ENCODE results near the gene TMEM87B.

The TMEM87B gene

DNA sequence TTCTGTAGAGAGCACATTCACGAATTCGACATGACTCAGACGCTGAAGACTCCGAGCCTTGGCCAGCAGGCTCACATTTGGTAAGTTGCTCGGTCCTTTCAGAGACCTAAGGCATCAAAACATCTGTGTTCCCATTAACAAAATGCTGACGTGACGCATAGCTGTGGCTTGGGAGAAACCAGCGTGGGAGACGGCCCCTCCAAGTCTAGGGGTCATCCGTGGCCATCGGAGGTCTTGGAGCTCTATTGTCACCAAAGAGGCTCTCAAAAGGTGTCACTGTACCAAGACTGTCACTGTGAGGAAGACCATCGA lies 98.1 kb downstream of the TMEM87B start:
- DNase-seq: no peak

DNA sequence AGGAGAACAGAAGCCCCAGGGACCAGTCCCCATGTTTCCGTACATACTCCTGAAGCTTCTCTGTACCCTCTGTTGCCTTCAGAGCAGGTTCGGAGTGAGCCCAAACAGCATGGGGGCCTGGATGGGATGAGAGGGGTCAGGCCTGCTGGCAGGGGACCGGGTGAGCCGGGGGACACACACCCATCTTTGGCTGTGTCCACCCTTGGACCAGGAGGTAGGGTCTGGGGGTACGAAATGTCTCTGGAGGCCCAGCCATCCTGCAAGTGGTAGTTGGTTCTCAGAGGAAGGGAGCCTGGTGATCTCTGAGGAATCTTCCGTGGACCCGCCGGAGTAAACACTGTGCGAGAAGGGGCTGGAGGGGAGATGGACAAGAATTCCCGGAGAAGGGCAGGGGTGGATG lies 98.4 kb downstream of the TMEM87B start:
- DNase-seq: no peak

DNA sequence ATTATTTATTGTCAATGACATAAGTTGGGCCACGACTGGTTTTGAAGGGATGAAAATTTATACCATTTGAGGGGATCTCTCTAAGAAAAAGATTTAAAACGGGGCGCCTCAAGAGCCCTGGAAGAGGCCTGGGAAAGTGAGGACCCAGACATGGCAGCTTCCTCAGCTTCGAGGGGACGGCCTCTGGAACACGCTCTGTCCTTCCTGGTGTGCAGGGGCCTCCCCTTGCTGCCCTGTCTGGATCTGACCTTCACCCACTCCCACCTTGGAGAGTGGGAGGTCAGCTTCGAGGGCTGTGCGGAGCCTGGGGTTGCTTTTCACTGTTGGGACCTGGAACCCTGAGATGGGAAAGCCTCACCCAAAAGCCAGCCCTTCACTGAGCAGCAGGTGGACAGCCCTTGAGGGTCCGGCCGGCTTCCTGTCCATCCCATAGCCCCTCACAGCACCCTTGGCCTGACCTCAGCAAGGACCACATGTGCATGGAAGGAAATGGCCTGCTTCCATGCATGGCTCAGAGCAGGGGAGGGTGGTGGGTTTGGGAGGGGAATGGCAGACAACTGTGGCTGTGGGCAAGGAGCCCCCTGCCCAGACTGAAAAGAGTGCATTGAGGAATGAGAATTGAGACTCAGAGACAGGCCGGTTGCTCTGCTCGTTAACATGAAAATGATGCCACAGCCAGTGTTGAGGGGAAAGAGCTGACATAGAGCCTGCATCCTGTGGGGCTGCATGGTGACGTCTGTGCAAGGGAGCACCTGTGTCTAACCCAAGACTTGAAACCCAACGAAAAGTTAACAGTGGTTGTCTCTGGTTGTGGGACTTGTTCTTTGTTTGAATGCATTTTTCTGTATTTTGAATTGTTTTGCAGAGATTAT lies 99.4 kb downstream of the TMEM87B start:
- peak; percentile 54 for DNase-seq

DNA sequence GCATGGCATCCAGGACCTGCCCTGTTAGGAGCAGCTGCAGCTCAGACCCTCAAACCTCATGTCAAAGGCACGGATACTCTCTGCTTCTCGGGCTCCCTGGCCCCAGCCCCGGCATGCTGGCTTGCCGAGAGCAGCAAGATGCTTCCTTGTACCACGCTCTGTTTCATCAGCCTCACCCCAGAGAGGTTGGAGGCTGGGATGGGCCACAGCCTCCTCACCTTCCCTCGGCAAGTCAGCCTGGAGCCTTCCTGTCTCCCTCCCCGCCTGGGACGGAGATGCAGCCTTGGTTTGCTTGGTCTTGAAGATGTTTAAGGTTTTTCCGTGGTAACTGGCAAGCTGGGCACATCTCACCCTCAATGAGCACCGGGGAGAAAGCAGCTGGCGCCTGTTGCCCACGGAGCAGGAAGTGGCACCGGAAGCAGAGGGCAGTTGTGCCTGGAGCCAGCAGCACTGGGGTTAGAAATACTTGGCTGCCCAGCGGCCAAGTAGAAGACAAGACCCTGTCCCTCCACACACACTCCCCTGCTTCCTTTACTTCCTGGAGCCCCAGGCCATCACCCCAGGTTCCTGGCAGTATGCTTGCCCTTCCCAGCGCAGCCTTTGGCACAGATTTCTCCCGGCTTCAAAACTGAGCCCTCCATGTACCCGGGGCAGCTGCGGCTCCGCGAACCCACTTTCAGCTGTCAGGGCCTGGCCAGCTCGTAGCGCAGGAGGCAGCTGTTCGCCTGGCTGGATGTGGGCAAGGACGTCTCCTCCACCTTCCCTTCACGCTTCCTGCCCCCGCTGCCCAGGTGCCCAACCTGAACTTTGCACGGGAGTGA lies 100.5 kb downstream of the TMEM87B start:
- DNase-seq: peak; percentile 46

DNA sequence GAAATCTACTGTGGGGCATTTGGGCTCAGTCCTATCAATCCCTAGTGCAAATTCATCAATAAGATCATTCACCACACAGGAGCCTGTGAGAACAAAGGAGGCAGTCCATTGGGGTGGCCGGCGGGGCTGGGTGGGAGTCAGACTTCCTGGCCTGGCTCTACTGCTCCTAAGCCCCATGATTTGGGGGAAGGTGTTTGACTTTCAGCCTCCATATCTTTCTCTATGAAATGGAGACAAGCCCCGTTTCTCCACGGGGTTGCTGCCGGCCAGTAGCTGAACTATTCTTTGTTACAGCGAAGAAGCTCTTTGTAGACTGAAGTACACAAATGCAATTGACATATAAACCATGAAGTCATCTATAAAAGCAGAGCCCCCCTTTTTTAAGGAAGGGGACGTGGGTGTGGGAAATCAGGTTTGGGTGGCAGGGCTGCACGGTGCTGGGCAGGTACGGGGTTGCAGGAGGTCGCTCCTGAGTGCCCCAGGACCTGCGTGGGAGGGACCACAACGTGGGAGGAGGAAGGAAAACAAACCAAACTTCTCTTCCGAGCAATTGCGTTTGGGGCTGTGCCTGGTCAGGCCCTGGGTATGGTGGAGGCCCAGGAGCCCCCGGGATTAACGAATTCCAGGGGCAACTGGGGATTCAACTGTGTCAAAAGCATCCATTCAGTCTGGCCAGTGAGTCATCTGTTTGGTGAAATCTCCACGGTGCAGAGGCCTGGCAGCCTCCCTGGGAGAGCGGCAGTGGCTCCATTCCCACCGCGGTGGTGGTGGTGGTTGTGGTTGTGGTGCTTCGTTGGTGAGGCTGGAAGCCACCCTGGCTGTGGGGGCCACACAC lies 101.3 kb downstream of the TMEM87B start:
- DNase-seq: peak; percentile 60

DNA sequence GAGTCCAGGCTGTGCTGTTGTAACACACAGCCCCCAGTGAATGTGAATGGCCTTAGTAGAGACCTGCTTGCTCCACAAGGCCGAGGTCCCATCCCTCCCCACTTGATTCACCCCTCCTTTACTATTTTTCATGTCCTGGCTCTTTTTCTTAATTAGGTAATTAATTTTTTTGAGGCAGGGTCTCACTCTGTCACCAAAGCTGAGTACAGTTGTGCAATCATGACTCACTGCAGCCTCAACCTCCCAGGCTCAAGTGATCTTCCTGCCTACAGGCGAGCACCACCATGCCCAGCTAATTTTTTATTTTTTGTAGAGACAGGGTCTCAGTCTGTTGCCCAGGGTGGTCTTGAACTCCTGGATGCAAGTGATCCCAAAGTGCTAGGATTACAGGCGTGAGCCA lies 102.4 kb downstream of the TMEM87B start:
- DNase-seq: no peak

DNA sequence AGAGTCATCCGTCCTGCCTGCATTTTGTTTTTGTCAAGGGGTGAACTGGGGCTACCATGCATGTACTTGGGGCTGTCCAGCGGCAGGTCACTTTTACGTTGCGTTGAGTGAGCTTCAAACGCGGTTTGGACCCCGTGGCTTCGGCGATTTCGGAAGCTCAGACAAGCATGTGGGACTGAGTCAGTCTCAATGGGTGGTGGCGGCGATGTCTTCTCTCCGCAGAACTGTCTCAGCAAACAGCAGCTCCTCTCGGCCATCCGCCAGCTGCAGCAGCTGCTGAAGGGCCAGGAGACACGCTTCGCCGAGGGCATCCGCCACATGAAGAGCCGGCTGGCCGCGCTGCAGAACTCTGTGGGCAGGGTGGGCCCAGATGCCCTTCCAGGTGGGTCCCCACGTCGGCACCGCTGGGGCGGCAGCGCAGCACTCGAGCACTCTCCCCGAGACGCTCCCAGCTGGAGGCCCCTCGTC lies 104.4 kb downstream of the TMEM87B start:
- no peak for DNase-seq

DNA sequence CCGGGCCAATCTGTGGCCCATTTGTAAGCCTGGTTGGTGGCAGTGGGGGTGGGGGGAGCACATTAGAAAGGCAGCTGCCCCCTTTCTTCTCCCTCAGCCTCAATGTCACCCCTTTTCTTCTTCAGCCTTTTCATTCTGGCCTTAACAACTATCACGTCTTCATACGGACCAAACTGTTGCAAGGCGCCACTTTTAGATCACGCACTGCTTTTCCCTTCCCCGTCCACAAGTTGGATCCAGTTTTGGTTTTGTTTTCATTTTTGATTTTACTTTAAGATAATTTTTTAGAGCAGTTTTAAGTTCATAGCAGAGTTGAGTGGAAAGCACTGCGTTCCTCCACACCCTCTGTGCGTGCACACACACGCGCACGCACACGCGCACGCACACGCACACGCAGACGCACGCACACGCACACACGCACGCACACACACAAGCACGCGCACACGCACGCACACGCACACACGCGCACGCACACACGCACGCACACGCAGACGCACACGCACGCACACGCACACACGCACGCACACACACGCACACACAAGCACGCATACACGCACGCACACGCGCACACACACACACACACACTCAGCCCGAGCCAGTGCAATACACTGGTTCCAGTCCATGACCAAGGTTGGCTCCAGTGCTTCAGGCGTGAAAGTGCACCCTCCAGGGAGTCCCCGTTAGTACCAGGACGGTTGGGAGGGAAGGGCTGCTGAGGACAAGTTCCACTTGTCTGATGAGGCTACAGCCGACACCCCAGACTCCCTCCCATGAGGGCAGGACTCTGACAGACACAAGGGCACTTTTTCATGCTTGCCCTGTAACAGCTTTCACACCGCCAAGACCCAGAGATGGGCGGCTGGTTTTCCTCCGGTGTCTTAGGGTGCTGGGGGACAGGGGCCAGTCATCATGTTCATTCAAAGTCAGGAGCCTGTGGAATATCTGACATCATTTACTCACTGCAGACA lies 105.5 kb downstream of the TMEM87B start:
- DNase-seq: no peak

DNA sequence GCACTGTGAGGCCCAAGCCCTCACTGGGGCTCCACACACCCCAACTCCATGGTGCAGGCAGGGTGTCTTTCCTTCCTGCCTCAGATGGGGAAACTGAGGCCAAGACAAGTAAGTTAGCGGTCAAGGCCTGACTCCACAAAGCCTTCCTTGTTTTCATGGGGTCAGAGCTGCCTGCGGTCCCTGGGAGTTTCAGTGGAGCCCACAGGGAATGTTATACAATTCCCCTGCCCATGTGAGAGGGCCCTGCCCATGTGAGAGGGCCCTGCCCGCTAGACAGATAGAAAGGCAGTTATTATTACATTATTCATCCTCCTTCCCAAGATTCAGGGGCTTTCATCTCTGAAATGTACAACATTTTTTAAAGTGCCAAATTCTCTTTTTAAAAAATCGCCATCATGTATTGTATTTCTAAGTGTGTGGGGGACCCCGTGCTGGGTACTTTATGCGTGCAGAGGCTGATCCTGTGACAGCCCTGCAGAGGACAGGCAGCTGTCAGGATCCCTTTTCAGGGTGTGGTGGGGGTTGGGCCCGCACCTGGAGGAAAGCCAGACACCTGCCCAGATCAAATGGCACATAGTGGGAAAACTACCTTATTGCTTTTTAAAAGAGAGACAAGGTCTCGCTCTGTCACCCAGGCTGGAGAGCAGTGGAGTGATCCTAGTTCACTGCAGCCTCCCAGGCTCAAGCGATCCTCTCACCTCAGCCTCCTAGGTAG lies 106.5 kb downstream of the TMEM87B start:
- no peak for DNase-seq

DNA sequence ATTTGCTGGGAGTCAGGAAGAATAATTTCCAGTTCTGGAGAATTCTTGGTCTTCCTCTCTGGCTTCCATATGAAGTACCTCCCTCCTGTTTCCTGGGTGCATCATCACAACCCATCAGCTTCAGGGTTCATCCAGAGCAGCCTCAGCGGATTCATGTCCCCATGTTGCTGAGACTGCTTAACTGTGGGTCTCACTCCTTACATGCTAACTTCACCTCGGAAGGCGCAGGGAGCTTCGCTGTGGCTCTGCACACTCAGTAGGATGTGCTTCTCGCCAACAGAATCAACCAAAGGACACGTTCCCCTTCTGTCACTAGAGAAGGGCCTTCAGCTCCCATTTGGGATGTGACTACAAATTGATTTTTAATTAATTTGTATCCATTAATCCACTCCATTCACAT lies 107.3 kb downstream of the TMEM87B start:
- no peak for DNase-seq

DNA sequence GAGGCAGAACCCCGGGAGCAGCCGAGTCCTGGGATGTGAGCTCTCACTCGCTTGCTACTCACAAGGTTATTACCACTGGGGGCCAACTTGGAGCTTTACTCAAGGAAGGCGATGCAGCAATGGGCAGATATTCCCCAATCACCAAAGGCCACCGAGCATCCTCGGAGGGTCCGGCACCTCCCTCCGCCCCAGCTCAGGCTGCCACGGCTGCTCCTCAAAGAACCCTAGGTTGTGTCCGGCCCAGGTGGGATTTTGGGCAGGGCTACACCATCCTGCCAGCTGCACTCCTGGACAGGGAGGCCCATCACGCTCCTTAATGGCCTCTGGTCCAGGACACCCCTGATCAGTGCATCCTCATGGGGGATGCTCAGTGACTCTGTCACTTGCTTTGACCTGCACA lies 107.9 kb downstream of the TMEM87B start:
- DNase-seq: no peak

DNA sequence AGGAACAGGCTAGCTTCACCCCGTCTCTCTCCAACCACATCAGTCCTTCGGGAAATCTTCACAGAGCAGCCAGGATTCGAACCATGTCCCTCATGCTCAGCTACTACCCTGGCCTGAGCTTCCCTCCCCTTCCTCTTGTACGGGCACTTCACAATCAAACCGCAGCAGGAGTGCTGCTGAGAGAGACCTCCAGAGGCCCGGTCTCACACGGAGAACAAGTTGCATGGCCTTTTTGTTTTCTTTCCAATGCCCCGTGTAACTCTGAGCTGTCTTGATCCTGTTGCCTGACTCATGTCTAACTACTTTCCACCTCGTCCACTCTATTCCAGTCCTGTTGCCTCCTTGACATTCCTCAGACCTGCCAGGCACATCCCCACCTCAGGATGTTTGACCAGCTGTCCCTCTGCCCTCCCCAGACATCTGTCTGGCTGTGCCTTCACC lies 108.5 kb downstream of the TMEM87B start:
- DNase-seq: no peak

DNA sequence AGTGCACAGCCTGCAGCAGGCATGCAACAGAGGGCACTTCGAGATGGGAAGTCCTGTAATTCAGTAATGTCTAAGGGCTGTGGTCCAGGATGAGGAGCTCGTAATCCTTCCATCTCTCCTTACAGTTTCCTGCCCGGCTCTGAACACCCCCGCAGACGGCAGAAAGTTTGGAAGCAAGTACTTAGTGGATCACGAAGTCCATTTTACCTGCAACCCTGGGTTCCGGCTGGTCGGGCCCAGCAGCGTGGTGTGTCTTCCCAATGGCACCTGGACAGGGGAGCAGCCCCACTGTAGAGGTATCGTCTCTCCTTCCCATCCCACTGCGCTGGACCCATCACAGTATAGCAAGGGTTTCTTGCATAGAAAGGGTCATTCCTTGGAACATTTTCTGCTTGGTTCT lies 109.8 kb downstream of the TMEM87B start:
- DNase-seq: no peak

DNA sequence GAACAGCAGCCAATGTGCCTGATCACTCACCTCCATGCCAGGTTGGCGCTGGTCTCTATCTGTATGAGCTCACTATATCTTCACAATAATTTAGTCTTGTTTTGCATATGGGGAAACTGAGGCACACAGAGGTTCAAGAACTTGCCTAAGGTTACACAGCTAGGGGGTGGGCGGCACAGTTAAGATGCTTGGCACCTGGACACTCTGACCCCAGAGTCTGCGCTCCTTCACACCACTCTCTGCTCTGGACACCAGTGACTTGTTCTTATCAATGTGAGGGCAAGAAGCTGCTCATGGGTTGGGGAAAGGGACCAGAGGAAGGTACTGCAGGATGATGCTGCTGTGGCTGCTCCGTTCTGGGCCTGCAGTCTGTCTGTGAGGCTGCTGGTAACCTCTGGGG lies 110.2 kb downstream of the TMEM87B start:
- DNase-seq: no peak

DNA sequence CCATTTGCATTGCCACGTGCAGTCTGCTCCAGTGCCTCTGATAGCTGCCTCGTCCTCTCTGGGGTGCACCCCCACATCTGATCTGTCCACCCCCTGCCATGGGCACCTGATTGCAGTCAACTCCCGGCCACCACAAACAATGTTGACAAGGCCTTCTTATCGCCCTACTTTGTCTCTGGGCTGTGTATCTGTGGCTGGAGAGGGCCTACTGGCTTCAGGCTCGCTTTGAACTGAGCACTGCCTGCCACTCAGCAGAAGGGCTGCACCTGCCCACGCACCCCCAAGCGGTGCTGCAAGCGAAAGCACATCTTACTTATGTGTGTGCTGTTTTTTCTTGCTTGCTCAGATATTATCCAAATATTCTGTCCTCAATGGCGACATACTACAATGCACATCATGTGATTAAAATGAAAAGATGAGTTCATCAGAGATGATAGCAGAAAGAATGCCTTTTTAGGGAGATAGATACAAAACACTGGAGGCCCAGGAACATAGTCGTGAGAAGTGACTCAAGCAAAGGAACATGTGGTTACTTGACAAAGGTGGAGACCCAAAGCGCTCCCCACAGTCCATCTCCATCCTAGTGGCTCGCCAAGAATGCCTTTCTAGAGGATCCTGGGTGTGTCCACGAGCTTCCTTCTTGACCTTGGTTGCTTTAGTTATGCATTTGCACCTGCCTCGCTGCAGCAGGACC lies 111.9 kb downstream of the TMEM87B start:
- DNase-seq: peak; percentile 35

DNA sequence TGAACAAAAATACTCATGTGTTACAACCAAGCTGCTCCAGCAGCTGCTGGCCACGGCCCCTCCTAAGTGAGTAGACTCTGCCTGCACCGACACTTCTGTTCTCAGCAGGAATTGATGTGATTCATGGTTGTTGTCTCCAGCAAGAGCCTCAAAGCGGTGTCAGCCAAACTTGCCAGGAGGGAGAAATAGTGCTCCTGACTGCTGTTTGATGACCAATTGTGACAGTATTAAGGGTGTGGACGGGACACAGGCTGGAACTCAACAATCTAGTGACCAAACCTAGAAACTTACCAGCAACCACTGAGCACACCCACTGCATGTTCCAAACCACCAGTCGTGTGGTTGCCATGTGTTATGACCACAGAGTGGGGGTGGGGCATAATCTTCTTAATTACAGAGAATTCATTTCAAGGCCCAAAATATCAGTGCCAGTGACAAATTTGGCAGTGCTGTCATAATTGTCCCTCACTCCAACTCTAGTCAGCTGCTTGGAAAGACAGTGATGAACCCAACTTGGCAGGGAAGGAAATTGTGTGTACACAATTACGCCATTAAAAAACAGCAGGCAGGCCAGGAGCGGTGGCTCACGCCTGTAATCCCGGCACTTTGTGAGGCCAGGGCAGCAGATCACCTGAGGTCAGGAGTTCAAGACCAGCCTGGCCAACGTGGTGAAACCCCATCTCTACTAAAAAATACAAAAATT lies 113.5 kb downstream of the TMEM87B start:
- DNase-seq: no peak

Data from activated T-cell treated with anti-CD3 and anti-CD28 coated beads, Interleukin-2, amount 50 U/mL, for 1 hour (primary cell).